PC-3 (cell line): ENCODE results near the gene TGIF2. TPM values are rescaled to one million over a fixed set of nuclear protein-coding genes. Genes with fewer than 3 reads are reported as not detected.
A peak's percentile ranks its signal among the peaks of the same experiment; 100 is the strongest.

Experiments used
- ATAC-seq: fragments of 200-7000 bp; cut with Tn5 transposase; 2 replicates; pipeline ENCODE4 v1.9.1; 2020; ENCODE audit warnings: mild to moderate bottlenecking, moderate library complexity
- BruUV-seq: library from RNA; stranded (reverse); fragments of 400-500 nt; replicated peaks from 2 replicates; lab custom pipeline; 2021; lab: Mats Ljungman, UMichigan
- CTCF ChIA-PET: fragments of 300-600 bp; sonication (Branson Sonifier 250); formaldehyde crosslinking; loops from one replicate; lab custom pipeline; 2022; ENCODE audit warnings: antibody characterized with exemption; lab: Charles Lee
- POLR2A ChIA-PET: fragments of 300-600 bp; sonication (Branson Sonifier 250); formaldehyde crosslinking; loops from one replicate; lab custom pipeline; 2022; ENCODE audit warnings: antibody characterized with exemption; ENCODE audit not compliant: unreplicated experiment; lab: Charles Lee
- DNase-seq: peaks from one replicate; pipeline ENCODE4 v3.0.0-alpha.2; 2015
- H2AFZ ChIP-seq: fragments of 300-600 bp; sonication (generic); 2 replicates; pipeline ENCODE4 v1.6.0; 2016; ENCODE audit warnings: antibody characterized with exemption, low read length
- H3F3A ChIP-seq: fragments of 300-600 bp; sonication (generic); one replicate; pipeline ENCODE4 v1.6.0; 2017; ENCODE audit warnings: antibody characterized with exemption, low read length, control low read depth, mild to moderate bottlenecking; ENCODE audit not compliant: unreplicated experiment
- H3K27ac ChIP-seq: fragments of 300-600 bp; sonication (generic); 2 replicates; pipeline ENCODE4 v1.5.1; 2016; ENCODE audit warnings: mild to moderate bottlenecking, low read length
- H3K27me3 ChIP-seq: fragments of 300-600 bp; sonication (generic); 2 replicates; pipeline ENCODE4 v1.6.1; 2016; ENCODE audit warnings: low read length, mixed read lengths
- H3K36me3 ChIP-seq: fragments of 300-600 bp; sonication (generic); 2 replicates; pipeline ENCODE4 v1.6.1; 2016; ENCODE audit warnings: low read depth, mixed run types, low read length, mixed read lengths
- H3K4me1 ChIP-seq: fragments of 300-600 bp; sonication (generic); 2 replicates; pipeline ENCODE4 v1.5.1; 2016; ENCODE audit warnings: low read length; ENCODE audit not compliant: insufficient read depth
- H3K4me2 ChIP-seq: fragments of 300-600 bp; sonication (generic); 2 replicates; pipeline ENCODE4 v1.6.0; 2016; ENCODE audit warnings: low read length
- H3K4me3 ChIP-seq: fragments of 300-600 bp; sonication (generic); 2 replicates; pipeline ENCODE4 v1.5.1; 2016; ENCODE audit warnings: mild to moderate bottlenecking, low read length, mixed read lengths
- H3K79me2 ChIP-seq: fragments of 300-600 bp; sonication (generic); 2 replicates; pipeline ENCODE4 v1.6.1; 2017; ENCODE audit warnings: low read length, mixed read lengths
- H3K9ac ChIP-seq: fragments of 300-600 bp; sonication (generic); 2 replicates; pipeline ENCODE4 v1.6.0; 2016; ENCODE audit warnings: mild to moderate bottlenecking, low read length
- H3K9me2 ChIP-seq: fragments of 300-600 bp; sonication (generic); replicated peaks from 2 replicates; pipeline ENCODE4 v1.6.1; 2016; ENCODE audit warnings: mixed run types, low read length, mixed read lengths
- H3K9me3 ChIP-seq: fragments of 300-600 bp; sonication (generic); 2 replicates; pipeline ENCODE4 v1.6.1; 2016; ENCODE audit warnings: low read length, mixed read lengths
- H4K20me1 ChIP-seq: fragments of 300-600 bp; sonication (generic); 2 replicates; pipeline ENCODE4 v1.6.1; 2016; ENCODE audit warnings: low read length, mixed read lengths
- CTCF ChIP-seq: fragments of 300-600 bp; sonication (generic); conservative IDR thresholded peaks from 2 replicates; pipeline ENCODE4 v1.5.1; 2017; ENCODE audit warnings: antibody characterized with exemption, low read depth, mild to moderate bottlenecking, low read length
- EZH2 ChIP-seq: fragments of 300-600 bp; sonication (generic); IDR thresholded peaks from one replicate; pipeline ENCODE4 v1.6.1; 2017; ENCODE audit warnings: antibody characterized with exemption, mild to moderate bottlenecking, low read length; ENCODE audit not compliant: unreplicated experiment
- EZH2phosphoT487 ChIP-seq: fragments of 300-600 bp; sonication (generic); IDR thresholded peaks from 2 replicates; pipeline ENCODE4 v1.6.1; 2018; ENCODE audit warnings: mild to moderate bottlenecking, antibody characterized with exemption, low read length, borderline replicate concordance
- intact Hi-C: fragments of 100-400 bp; cut with micrococcal nuclease; formaldehyde crosslinking; loops from 2 replicates; pipeline ENCODE4 v1.9.0; 2023
- total RNA-seq: library from RNA; depleted of rRNA; stranded (reverse); fragments of >200 nt; gene quantifications from 2 replicates; pipeline ENCODE4 v1.2.3, GENCODE V29; 2014

Gene TGIF2
- total RNA-seq, 1 experiment from 2014 or later, result 15.2 TPM

- peaks cover 5% of the 10 kb centered on the region; the same call in 1 of the 2 replicates for H3K4me1 ChIP-seq
- ChIA-PET POLR2A (no interaction called here), CTCF (no interaction called here)
- H3K36me3 ChIP-seq, result no peaks in the 10 kb centered on the region
- intact Hi-C loops, result loop anchor here (10.0 kb wide), 1 partner anchor 263 kb away; a partner anchor contains a TSS
- no peaks in the 10 kb centered on the region for H3K9me2 ChIP-seq
- no peaks in the 10 kb centered on the region for H3K9me3 ChIP-seq
- peaks cover 5% of the 10 kb centered on the region for H4K20me1 ChIP-seq
- H3K9ac ChIP-seq, result no peak overlapping the region
- H2AFZ ChIP-seq, result no peak overlapping the region
- ATAC-seq (no peak), DNase-seq (no peak)
- TF ChIP-seq EZH2 (no peak), CTCF (no peak), EZH2phosphoT487 (no peak)
- no peaks in the 10 kb centered on the region for H3F3A ChIP-seq
- peaks cover 10% of the 10 kb centered on the region for H3K79me2 ChIP-seq
- no peak overlapping the region for H3K4me3 ChIP-seq
- no peak overlapping the region for H3K27ac ChIP-seq
- H3K27me3 ChIP-seq, result no peaks in the 10 kb centered on the region
- no peak overlapping the region for H3K4me2 ChIP-seq
- no TSS peak for BruUV-seq
Measured at GRCh38 chr20:36601540-36601939, 28.1 kb downstream of the TGIF2 start.

- Histone ChIP-seq H3F3A (no peaks in the 10 kb centered on the region), H3K27me3 (no peaks in the 10 kb centered on the region), H3K79me2 (peaks cover 40% of the 10 kb centered on the region), H4K20me1 (peaks cover 13% of the 10 kb centered on the region), H3K4me3 (peak overlapping the region; percentile 96), H3K36me3 (peaks cover 22% of the 10 kb centered on the region), H3K9me2 (no peaks in the 10 kb centered on the region), H3K9me3 (no peaks in the 10 kb centered on the region), H3K4me2 (peak overlapping the region; percentile 81), H2AFZ (peak overlapping the region; percentile 84), H3K27ac (no peak overlapping the region), H3K4me1 (peaks cover 17% of the 10 kb centered on the region), H3K9ac (peak overlapping the region; percentile 58)
- DNase-seq, result no peak
- CTCF ChIA-PET, result interaction anchor here (0.5 to 1.1 kb wide), 2 partner anchors 37 to 150 kb away, joined by 3 to 4 read pairs; no protein-coding TSS in a partner anchor
- BruUV-seq, result TSS peak; percentile 95
- no peak for TF ChIP-seq EZH2phosphoT487
- TF ChIP-seq EZH2, result no peak
- no peak for TF ChIP-seq CTCF
- intact Hi-C loops, result loop anchor here (10.0 kb wide), 1 partner anchor 260 kb away; a partner anchor contains a TSS
- ATAC-seq, result no peak
- POLR2A ChIA-PET, result no interaction called here
Measured at GRCh38 chr20:36604952-36605398, 31.6 kb downstream of the TGIF2 start.
